HG02763 (cell line): ENCODE measurements around the gene ANKH.
A peak's percentile ranks its signal among the peaks of the same experiment; 100 is the strongest.

Experiments used
- ATAC-seq: cut with Tn5 transposase; IDR thresholded peaks from one replicate; pipeline ENCODE4 v1.9.1; 2021; ENCODE audit warnings: mild to moderate bottlenecking, moderate library complexity; ENCODE audit not compliant: unreplicated experiment

Gene ANKH

DNA sequence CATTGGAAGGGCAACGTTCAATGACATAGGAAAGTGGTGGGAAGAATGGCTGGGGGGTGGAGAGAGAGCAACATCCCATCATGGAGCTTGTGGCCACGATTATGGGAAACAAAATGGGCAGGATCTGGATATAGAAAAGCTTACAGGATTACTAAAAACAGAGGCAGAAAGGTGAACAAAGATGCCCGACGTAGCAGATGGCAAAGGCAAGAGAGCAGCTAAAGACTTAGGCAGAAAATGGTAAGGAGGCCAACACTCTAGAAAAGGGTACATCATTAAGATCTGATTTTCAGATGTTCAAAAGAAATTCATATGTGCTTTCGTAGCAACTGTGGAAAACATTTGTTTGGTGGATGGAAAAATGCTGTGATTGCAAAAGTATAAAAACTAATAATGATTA is 104.5 kb downstream of the ANKH start:
- no peak for ATAC-seq

- ATAC-seq = no peak
Observed at GRCh38 chr5:14766584-14766983, 105.0 kb downstream of the ANKH start.

- ATAC-seq = no peak
Observed at GRCh38 chr5:14765587-14765986, 106.0 kb downstream of the ANKH start.

DNA sequence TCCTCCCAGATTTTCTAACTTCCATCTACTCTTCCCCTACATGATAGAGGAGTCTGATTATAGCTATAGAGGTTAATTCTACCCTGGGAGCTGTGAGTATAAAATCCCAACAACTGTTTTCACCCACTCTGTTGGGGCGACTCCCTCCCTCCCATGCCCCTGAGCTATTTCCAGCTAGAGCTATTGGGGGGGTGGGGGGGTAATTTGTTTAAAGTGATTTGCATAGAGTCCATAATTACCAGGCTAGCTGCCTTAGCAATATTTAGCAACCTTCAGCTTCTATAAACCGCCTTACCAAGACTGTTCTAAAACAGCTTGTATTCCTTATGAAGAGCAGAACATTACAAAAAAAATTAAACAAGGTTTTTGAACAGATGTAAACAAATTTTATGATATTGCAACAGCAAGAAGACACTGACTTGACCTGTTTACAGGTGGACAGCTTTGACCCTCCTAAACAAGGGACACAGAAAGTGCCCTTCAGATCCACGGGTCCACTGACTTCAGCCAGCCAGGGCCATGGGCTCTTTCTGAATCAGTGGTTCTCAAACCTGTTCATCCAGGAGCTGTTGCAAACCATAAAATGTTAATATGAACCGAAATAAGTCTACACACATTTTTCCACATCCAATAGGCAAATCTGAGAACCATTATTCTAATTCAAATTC is 108.9 kb downstream of the ANKH start:
- no peak for ATAC-seq

DNA sequence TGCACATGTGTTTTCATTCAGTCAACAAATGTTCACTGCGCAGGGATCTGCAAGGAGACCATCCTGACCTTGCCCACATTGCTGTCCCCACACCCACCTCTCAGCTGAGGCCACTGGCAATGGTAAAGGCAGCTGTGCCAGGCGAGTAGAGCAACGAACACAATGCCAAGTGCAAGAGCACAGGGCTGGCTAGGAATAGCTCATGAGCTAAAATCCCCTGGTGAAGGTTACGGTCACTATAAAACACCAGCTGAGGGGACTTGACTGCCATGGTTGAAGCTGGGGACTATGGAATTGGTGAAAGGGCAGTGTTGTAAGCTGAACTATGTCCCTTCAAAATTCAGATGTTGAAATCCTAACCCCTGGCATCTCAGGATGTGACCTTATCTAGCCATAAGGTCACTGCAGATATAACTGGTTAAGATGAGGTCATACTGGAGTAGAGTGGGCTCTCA is 111.0 kb downstream of the ANKH start:
- ATAC-seq = no peak

DNA sequence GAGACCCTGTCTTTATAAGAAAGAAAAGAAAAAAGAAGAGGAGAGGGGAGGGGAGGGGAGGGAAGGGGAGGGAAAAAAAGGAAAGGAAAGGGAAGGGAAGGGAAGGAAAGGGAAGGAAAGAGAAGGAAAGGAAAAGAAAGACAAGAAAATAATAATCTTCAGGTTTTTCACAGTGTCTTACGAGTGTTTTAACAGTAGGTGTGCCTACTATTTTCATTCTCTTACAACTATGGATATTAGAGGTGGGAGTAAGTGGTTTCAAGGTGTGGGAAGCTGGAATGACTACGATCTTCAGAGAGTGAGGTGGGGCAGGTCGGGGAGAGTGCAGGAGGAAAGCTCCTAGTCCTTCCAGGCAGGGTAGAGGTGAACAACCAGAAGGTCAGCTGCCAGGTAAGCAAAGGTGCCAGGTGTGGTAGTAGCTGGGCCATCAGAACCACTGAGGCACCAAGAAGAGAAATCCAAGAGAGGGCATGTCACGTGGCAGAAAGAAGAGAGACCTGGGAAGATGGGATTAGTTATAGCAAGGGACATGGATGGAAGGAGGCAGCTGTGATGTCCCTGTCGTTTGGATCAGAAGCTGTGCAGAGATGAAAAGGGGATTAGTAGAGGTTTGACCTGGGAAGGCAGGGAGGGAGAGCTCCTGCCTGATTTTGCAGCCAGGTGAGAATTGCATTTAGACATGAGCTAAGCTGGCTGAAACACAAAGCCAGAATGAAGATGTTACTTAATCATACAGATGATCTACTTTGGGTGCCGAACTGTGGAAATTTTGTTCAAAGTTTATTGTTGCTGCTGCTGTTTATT is 111.6 kb downstream of the ANKH start:
- no peak for ATAC-seq

- no peak for ATAC-seq
Observed at GRCh38 chr5:14757850-14758249, 113.7 kb downstream of the ANKH start.

GRCh38 chr5:14756478-14756877 is 115.1 kb downstream of the ANKH start:
- no peak for ATAC-seq

GRCh38 chr5:14753947-14754346 is 117.6 kb downstream of the ANKH start:
- no peak for ATAC-seq

DNA sequence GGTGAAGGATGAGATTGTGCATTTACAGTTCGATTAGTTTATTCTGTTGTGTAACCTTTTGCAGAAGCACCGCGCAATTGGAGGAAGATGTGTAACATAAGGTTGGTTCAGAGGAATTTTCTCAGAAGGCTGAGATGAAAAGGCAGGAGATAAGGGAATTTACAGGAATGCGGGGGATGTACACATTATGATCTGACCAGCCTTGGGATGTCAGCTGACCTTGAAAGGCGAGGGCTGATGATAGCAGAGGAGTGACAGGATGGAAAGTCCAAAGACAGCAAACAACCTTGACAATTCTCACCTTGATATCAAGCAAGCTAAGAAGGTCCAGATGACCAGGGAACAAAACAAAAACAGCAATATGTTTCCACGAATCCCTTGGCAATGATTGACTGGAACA is 118.3 kb downstream of the ANKH start:
- ATAC-seq = no peak

DNA sequence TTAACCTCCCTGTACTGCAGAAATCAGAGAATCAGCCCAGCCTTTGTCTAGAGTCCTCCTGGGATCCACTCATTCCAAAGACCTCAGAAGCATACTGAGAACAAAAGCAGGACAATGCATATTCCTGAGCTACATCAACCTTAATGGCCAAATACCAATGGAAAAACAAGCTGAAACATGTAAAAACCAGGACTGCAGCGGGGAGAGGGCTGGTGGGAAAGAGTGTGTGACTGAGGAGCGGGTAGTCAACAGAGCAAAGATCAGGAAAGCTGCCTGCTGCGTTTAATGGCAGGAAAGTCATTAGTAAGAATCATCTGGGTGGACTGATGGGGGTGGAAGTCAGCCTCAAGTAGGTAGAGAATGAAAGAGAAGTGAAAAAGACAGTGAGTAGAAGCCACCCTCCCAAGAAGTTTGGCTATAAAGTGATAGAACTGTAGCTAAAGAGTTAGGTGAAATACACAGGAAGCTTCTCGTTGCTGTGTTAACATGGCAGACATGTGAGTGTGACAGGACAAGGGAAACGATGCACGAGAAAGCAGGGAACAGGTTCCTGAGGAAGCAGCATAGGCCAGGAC is 119.0 kb downstream of the ANKH start:
- ATAC-seq = no peak

GRCh38 chr5:14750712-14751111 is 120.9 kb downstream of the ANKH start:
- ATAC-seq = no peak

- ATAC-seq = no peak
Observed at GRCh38 chr5:14749579-14750101, 121.9 kb downstream of the ANKH start.

- ATAC-seq = no peak
Observed at GRCh38 chr5:14748180-14748900, 123.2 kb downstream of the ANKH start.

- ATAC-seq = no peak
Observed at GRCh38 chr5:14745753-14746152, 125.8 kb downstream of the ANKH start.

- ATAC-seq = no peak
Observed at GRCh38 chr5:14745188-14745563, 126.4 kb downstream of the ANKH start.

- peak; percentile 59 for ATAC-seq
Observed at GRCh38 chr5:14744296-14745187, 127.0 kb downstream of the ANKH start.

- no peak for ATAC-seq
Observed at GRCh38 chr5:14743601-14744295, 127.8 kb downstream of the ANKH start.

GRCh38 chr5:14742498-14742897 is 129.1 kb downstream of the ANKH start:
- ATAC-seq = no peak
